Measurements from ENCODE around the gene KNOP1.

Gene KNOP1, protein sequence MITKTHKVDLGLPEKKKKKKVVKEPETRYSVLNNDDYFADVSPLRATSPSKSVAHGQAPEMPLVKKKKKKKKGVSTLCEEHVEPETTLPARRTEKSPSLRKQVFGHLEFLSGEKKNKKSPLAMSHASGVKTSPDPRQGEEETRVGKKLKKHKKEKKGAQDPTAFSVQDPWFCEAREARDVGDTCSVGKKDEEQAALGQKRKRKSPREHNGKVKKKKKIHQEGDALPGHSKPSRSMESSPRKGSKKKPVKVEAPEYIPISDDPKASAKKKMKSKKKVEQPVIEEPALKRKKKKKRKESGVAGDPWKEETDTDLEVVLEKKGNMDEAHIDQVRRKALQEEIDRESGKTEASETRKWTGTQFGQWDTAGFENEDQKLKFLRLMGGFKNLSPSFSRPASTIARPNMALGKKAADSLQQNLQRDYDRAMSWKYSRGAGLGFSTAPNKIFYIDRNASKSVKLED

DNA sequence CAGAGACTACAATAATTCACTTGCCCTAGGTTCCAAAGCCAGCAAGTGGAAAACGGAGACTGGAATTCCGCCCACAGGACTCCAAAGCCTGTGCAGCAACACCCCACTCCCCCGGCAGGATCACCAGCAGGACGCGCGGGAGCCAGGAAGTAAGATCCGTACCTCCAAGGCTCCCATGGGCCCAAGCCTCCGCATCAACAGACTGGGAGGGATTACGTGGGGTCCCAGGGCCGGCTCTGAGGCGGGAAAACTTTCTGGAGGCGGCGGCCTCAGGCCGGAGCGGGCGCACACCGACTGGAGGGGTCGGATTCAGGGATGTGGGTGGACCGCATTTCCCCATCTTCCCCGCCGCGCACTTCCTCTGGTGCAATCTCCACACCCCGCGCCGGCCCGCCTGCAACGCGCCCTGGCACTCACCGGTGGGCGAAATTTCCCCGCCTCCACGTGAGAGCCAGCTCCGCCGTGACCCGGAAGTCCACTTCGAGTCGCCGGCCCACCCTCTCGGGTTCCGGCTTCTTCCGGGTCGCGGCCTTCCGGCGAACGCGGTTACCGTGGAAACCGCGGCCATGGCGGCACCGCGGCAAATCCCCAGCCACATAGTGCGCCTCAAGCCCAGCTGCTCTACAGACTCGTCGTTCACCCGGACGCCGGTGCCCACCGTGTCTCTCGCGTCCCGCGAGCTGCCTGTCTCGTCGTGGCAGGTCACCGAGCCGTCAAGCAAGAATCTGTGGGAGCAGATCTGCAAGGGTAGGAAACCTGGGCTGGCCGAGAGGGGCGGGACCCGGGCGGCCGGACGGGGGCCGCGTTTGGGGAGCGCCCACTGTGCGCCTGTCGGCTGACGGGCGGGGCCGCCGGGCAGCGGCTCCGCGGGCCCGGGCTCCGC, at the start of gene KNOP1, which contains the start of gene IQCK:
Gene KNOP1 (minus strand): TSS at position 487 of the 883 bp plus-strand sequence. CDS start 3,192 bp downstream, outside the sequence.
Gene IQCK (plus strand): TSS at position 531 of the 883 bp plus-strand sequence. CDS start 36 bp downstream, at position 567.
- DNase-seq (ENCODE audit: low read depth in 2 of 2): peak; percentile 84 to 85

DNA sequence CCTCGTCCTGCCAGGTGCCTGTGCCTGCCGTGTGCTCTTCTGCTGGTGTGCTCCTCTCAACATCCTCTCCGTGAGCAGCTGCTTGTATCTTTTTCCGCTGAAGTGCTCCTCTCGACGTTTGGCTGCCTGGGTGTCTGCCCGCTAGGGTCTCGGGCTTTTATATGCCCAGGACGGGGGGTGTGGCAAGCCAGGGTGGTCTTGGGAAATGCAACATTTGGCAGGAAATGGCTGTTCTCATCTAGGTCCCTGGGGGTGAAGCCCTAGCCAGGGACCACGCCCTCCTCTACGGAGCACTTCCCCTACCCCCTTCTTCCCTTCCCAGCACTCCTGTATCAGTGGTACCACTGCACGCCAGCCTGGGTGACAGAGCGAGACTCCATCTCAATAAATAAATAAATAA, 49.5 kb upstream of the KNOP1 start:
- DNase-seq (ENCODE audit: low read depth in 2 of 2): no peak

DNA sequence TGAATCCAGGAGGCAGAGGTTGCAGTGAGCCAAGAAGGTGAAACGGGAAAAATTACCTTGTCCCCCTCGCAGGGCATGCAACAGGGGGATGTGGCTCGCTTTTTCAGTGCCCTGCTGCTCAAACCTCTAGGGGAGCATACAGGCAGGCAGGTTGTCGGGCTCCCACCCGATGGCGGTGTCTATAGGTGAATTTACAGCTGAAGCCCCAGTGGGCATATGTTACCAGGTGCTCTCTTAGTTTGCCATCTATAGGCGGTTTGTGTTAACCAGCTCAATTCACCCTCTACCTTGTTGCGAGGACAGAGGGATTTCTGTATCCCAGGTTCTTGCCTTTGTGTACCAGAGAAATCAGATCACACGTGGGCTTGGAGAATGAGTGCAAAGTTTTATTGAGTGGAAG, 49.0 kb upstream of the KNOP1 start:
- no peak for DNase-seq (ENCODE audit: low read depth in 2 of 2)

DNA sequence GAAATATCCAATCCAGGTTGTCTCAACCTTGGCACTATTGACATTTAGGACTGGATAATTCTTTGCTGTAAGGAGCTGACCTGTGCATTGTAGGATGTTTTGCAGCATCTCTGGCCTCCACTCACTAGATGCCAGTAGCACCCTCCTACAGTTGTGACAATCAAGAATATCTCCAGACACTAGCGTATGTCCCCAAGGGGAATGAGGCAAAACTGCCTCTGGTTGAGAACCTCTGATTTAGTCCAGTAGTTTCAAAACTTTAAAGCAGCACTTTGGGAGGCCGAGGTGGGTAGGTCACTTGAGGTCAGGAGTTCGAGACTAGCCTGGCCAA, 48.5 kb upstream of the KNOP1 start:
- DNase-seq (ENCODE audit: low read depth in 2 of 2): no peak

DNA sequence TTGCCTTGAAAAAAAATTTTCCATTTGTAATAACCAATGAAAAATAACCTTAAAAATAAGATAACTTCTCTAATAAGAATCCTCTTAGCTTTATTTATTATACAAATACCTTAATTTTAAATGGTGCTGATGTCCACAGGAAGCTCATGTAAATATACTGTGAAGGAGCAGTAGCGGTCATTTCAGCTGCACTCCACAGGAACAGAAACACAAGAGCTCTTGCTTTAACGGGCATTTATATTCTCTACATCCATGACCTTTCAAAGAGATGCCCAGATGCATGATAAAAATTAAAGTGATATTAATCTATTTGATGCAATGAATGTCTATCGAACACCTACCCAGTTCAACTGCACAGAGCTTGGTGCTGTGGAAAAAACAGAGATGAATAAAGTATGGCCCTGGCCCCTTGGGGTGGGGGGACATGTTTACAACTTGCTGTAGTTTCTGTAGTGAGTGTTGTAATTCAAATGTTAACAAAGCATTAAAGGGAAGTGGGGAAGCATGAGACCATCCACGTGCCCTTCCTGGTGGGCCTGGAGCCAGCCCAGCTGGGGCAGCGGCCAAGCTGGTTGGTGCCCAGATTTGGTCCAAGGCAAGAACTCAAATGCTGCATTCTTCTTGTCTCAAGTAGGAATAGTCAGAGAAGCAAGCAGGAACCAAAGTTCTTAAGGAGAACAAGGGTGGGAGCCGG, 48.0 kb upstream of the KNOP1 start:
- no peak for DNase-seq (ENCODE audit: low read depth in 2 of 2)

DNA sequence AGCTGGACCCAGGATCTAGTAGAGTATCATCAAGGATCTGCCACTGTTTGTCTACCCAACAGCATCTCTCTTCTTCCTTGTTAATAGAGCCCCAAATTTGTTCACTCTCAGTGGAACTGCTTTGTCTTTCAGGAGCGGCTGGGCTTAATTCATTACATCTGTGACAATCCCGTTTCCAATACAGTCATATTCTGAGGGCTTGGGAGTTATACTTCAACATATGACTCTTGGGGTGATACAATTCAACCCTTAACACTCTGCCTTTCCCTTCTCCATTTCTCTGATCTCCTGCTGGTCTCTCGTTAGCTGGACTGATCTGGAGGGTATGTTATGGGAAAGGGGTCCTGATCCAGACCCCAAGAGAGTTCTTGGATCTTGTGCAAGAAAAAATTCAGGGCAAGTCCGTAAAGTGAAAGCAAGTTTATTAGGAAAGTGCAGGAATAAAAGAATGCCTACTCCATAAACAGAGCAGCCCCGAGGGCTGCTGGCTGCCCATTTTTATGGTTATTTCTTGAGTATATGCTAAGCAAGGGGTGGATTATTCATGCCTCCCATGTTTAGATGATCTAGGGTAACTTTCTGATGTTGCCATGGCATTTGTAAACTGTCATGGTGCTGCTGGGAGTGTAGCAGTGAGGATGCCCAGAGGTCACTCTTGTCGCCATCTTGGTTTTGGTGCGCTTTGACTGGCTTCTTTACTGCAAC, 42.5 kb upstream of the KNOP1 start:
- no peak for DNase-seq (ENCODE audit: low read depth in 2 of 2)

DNA sequence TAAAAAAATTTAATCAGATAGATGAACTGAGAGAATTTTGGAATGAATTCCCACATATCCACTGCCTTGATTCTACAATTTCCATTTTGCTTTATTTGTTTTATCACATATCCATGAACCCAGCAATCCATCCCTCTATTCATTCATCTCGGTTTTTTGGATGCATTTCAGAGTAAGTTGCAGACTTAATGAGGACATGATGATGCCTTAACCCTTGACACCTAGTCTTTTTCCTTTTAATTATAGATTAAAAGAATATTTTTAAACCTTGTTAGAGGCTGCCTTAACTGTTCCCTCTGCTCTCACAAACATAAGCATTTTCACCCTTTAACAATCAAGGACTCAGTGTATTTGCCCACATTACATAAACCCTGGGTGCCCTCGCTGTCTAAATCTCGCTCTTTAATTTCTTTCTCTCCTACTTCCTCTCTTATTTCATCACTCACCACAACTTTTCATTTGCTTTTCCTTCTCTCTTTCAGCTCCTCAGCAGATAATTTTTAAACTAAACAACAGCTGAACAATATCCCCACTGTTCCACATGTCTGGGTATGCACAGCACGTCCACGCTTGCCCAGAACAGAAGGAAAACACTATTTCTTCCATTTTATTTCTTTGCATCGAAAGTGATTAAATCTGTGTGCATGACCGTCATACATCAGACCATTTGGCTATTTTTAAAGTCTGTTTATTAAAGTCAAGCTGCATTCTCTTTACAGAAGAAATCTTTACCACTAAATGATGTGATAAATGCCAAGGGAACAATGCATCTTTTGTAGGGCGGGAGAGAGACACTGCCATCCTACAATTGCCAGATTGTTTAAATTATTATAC, 40.0 kb upstream of the KNOP1 start:
- no peak for DNase-seq (ENCODE audit: low read depth in 2 of 2)

DNA sequence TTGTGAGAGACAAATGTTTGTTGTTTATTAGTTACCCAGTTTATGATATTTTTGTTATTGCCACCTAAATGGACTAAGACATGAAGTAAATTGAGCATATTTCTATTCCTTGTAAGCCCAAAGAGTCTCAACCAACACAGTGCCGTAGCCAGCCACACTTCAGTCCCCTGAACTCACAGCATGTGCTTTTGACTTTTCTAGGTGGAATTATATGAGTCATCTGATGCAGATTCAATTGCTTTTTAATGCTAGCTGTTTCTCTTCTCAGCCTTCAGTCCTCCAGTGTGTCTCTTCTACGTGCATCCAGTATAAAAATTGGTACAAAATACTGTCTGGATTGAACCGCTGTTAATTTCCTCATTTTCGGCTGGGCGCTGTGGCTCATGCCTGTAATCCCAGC, 39.0 kb upstream of the KNOP1 start:
- DNase-seq (ENCODE audit: low read depth in 2 of 2): no peak

DNA sequence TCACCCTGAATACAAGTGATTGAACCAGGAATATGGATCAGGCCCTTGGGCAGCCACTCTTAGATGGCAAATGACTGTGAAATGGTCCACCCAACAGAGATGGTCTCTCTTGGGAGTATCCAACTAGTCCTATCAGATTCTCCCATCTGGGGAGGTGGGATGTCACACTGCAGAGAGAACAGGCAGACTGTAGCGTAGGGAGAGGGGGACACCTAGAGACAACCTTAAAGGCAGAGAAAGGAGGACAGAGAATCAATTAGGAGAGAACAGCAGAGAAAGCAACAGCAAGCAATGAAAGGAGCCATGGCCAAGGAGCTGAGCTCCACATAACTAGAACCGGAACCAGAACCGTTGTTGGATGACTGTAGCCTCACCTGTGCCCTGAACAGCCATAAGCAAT, 37.2 kb upstream of the KNOP1 start:
- DNase-seq (ENCODE audit: low read depth in 2 of 2): no peak

DNA sequence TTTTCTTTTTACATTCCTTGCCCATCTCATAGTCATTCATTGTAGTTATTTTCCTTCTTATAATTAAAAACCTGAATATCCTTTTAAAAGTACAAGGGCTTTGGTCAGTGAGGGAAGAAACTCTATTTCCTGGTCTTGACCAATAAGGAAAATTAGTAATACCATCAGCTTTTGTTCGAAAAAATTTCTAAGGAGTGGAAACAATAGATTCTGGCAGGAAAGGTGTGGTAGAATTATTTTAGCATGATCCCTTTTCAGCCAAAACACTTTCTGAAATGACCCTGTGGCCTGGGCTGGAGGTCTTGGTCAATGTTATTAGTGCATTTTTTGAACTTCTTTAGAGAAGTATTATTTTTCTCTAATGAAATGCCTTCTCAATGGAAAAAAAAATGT, 36.6 kb upstream of the KNOP1 start:
- no peak for DNase-seq (ENCODE audit: low read depth in 2 of 2)

DNA sequence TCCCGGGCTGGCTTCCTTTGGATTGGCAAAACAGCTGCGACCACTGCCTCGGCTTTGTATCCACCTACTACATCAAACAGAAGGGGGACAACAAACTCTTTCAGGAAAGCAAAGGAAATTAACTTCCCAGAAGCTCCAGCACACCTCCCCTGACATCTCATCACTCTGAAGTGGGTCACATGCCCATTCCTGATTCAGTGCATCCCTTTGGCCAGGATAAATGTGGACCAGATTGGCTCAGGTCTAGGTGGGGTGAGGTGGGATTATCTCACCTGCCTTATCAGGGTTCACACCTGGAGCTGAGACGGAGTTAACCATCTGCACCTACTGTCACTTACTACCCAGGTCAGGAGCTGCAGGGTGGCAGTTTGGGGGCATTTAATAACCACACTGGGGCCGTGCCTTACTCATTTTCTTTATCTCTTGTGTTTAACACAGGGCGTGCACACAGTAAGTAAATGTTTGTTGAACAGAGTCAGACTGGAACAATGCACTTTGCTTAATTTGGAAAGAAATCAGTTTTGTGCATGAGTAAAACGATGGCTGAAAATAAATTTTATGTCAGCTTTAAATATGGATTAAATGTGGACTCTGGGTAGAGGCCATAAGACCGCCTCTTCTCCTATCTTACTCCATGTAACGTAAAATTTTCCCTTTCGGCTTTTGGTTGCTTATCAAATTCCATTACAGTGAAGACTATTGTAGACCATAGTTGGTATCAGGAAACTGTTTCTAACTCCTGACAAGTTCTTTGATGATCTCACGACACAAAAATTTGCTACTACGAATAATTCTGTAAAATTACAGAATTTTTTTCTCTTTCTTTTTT, 36.0 kb upstream of the KNOP1 start:
- DNase-seq (ENCODE audit: low read depth in 2 of 2): no peak

DNA sequence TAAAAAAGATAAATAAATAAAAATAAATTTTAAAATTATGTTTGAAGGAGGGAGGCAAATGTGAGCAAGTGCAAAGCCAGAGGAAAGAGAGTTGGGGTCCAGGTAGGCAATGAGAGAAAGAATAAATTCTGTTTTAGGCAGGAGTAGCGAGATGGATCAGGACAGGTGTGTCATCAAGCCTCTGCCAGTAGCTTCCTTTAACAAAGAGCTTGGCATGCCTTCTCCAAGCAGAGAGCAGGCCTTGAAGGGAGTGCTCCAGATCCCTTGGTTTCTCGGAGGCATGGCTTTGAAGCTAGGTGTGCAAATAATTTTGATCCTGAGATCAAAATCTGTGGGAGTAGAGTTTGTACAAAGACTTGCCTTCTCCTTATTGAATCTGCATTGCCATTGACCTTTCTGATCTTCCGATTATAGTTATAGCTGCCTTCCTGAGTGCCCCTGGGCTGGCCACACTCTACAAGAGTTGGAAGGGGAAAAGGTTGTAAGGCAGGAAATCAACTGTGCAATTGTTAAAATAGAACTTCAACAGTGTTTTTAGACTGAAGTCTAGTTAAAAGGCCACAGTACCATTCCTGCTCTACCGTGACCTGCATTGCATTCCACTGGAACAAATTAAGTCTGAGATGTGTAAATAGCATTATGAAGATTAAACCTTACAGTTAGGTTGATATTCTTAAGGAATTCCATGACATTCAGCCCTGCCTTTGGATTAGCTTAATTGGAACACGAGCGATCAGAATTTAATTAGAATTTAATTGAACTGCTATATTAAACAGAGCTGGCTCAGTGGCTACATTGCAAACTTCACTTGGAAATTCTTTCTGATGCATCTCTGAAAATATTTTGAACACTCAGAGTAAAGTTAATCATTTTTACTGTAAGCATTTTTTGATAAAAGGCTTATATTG, 33.7 kb upstream of the KNOP1 start:
- no peak for DNase-seq (ENCODE audit: low read depth in 2 of 2)

DNA sequence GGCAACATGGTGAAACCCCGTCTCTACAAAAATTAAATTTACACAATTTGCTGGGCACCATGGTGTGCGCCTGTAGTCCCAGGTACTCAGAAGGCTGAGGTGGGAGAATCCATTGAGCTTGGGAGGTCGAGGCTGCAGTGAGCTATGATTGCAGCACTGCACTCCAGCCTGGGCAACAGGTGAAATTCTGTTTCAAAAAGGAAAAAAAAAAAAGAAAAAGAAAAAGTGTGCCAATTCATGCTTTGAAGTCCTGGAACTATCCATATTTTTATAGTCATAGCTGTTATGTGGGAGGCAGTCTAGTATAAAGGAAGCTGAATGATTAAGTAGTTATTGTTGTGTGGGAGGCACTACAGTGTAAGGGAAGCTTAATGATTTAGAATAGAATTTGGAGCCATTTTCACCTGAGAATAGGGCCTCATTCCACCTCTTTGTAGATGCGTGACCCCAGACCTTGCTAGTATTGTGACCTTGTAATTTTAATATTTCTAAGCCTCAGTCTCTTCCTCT, 31.6 kb upstream of the KNOP1 start:
- DNase-seq (ENCODE audit: low read depth in 2 of 2): no peak

DNA sequence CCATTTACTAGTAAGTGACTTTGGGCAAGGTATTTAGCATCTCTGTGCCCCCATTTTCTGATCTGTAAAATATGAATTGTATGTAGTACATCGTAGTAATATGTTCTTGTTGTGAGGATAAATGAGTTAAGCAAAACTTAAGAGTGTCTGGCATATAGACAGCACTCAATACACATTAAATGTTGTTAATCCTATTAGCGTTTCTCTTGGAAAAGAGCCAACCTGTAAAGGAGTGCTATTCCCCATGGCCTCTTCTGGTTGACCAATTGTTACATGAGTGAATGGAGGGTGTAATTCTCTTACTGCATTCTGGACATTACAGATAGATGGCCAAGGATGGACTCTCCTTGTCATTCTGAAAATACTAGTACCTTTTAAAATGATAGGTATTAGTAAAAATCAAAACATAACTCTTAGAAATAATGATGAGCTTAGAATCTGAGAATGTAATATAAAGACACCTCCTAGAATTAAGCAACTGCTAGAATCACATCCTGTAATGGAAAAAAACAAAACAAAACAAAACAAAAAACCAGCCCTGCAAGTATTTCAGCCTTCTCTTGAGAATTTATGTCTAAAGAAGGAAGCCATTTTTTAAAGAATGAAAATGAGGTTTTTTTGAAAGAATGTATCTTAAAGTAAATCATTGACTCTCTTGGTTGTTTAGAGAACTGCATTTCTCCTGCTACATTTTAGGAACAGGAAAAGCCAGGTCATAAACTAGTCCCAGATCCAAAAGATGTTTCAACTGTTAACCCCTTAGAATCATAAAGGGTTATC, 30.6 kb upstream of the KNOP1 start:
- DNase-seq (ENCODE audit: low read depth in 2 of 2): no peak

DNA sequence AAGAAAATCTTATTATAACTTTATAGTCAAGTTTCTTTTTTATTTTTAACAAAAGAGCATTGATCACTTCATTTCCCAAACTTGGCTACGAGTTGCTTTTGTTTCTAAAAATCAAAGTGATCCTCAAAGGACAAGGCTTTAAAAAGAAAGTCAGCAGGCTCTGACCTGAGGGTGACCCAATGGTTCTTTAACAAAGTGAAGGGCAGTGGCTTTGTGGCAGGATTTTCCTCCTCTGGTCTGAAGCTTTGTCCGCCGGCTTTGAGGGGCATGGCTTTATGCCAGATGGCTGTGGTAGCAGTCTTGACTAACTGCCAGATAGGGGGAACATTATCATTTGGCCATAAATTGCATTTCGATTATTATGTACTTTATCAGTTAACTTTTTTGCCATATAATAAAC, 28.5 kb upstream of the KNOP1 start:
- no peak for DNase-seq (ENCODE audit: low read depth in 2 of 2)

DNA sequence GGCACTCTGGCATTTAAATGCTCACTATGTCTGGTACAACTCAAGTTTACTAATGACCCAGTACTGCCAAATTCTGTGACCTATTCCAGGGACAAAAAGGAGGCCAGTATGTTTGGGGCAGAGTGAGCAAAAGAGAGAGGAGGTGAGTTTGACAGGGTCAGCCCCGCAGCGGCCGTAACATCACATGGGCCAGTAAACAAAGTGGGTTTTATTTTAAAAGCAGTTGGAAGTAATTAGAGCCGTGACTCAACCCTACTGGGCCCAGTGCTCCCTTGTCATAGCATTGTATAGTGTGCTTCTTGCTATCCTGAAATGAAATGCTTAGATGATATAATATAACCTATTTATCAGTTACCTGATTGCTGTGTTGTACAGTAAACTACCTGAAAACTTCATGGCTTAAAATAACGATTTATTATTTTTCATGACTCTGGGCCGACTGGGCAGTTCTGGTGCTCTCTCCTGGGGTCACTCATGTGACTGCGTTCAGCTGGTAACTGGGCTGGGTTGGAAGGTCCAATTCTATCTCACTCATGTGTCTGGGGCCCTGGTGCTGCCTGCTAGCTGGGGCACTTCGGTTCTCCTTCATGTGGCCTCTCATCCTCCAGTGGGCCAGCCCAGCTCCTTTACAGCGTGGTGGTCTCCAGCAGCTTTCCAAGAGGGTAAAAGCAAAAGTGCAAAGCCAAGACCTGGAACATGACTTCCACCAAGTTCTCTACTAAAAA, 27.4 kb upstream of the KNOP1 start:
- no peak for DNase-seq (ENCODE audit: low read depth in 2 of 2)

DNA sequence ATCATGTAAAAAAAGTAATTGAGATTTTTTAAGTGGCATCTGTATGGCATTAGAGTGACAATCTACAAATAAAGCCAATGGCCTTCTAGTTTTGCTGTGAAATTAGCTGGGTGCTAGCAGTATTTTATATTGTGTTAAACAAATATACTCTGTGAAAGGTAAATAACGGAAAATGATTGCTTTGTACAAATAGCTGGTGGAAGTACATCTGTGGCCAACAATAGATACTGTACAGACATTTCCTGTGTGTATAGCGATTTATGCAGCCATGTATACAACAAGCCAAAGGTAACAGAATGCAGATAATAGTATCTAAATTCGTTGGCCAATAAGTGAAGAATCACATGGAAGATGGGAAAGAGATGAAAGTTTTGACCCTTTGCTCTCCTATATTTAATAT, 26.6 kb upstream of the KNOP1 start:
- no peak for DNase-seq (ENCODE audit: low read depth in 2 of 2)

All from stimulated activated CD8-positive, alpha-beta memory T cell treated with anti-CD3 and anti-CD28 coated beads, Interleukin-15, amount 100 ng/mL, for 4 hours (primary cell).